Bronchial epithelial cell (primary cell): ENCODE measurements around the gene FLG2. TPM values are rescaled to one million over a fixed set of nuclear protein-coding genes. Genes with fewer than 3 reads are reported as not detected.

Source experiments
- DNase-seq: peaks from one replicate; pipeline ENCODE4 v3.0.0-alpha.2; 2010; ENCODE audit warnings: low read depth
- FAIRE-seq: peaks from 2 replicates; lab custom pipeline; 2011; peaks lifted over from hg19 to GRCh38; lab: Jason Lieb, UNC
- H3K27me3 ChIP-seq: 2 replicates; pipeline ENCODE4 v1.5.1; 2011; ENCODE audit warnings: low read length; ENCODE audit not compliant: control insufficient read depth, insufficient read depth
- H3K36me3 ChIP-seq: 2 replicates; pipeline ENCODE4 v1.5.1; 2011; ENCODE audit warnings: low read length; ENCODE audit not compliant: control insufficient read depth, insufficient read depth
- H3K4me3 ChIP-seq: 2 replicates; pipeline ENCODE4 v1.5.1; 2011; ENCODE audit warnings: mild to moderate bottlenecking, low read depth, low read length, control low read depth
- CTCF ChIP-seq: IDR thresholded peaks from 2 replicates; pipeline ENCODE4 v1.5.1; 2011; ENCODE audit warnings: mild to moderate bottlenecking, moderate library complexity, low read length, control low read depth, inconsistent platforms; ENCODE audit not compliant: insufficient read depth, severe bottlenecking
- total RNA-seq: library from RNA; depleted of rRNA; stranded (reverse); fragments of >200 nt; gene quantifications from 2 replicates; pipeline ENCODE4 v1.2.1, GENCODE V29; 2014

FLG2 gene
- total RNA-seq, 1 donor from 2014 or later: under 0.01 TPM

DNA sequence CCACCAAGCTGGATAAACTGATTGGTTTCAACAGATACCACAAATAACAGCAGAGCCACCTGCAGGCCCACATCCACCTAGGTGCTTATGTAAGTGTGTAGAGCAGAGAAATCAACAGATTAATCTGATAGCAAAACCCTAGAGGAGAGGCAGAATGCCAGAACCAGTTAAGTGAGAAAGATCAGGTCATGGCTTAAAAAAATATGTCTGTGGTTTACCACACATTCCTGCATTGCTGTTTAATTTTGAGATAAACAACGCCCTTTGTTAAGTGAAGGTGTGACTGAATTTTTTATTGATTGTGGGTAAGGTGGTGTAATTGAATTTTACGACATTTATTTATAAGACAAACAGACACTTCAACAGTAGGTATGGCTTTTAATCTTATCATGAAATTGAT lies 33.1 kb upstream of the FLG2 start:
- Histone ChIP-seq H3K4me3 (no peak overlapping the region), H3K36me3 (no peaks in the 10 kb centered on the region), H3K27me3 (peaks cover 26% of the 10 kb centered on the region)
- no peak for TF ChIP-seq CTCF
- FAIRE-seq (peak; percentile 70), DNase-seq (peak; percentile 92)

- H3K36me3 ChIP-seq: no peaks in the 10 kb centered on the region
- no peak for DNase-seq
- FAIRE-seq: no peak
- no peak overlapping the region for H3K4me3 ChIP-seq
- peaks cover 15% of the 10 kb centered on the region for H3K27me3 ChIP-seq
- no peak for TF ChIP-seq CTCF
These were observed 29.1 kb upstream of the FLG2 start for GRCh38 chr1:152388889-152389288.

GRCh38 chr1:152386940-152387339 lies 27.1 kb upstream of the FLG2 start:
- Histone ChIP-seq H3K4me3 (no peak overlapping the region), H3K36me3 (no peaks in the 10 kb centered on the region), H3K27me3 (peaks cover 13% of the 10 kb centered on the region)
- no peak for TF ChIP-seq CTCF
- DNase-seq (peak; percentile 59), FAIRE-seq (no peak)

- no peak for TF ChIP-seq CTCF
- FAIRE-seq (no peak), DNase-seq (no peak)
- H3K4me3 ChIP-seq: no peak overlapping the region
- no peaks in the 10 kb centered on the region for H3K36me3 ChIP-seq
- H3K27me3 ChIP-seq: peaks cover 9% of the 10 kb centered on the region
These were observed 21.1 kb upstream of the FLG2 start for GRCh38 chr1:152380932-152381331.

DNA sequence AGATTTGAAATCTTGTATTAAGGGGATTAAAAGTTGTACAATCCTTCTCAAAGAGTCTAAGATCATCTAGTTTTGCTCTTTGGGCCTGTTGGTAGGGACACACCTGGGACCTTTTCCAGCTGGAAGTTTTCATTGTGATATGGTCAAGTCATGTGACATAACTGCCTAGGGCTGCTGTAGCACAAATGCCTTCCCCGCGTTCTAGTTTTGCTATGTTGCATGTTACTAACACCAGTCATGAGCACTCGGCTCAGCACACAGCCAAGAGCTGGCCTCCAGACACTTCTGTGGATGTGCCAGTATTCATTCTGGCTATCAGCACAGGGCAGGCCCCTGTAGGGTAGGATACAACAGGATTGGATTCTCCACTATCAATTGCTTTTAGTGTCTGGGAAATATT lies 14.6 kb upstream of the FLG2 start:
- Histone ChIP-seq H3K4me3 (no peak overlapping the region), H3K27me3 (peaks cover 2% of the 10 kb centered on the region), H3K36me3 (no peaks in the 10 kb centered on the region)
- TF ChIP-seq CTCF: no peak
- no peak for DNase-seq
- no peak for FAIRE-seq

DNA sequence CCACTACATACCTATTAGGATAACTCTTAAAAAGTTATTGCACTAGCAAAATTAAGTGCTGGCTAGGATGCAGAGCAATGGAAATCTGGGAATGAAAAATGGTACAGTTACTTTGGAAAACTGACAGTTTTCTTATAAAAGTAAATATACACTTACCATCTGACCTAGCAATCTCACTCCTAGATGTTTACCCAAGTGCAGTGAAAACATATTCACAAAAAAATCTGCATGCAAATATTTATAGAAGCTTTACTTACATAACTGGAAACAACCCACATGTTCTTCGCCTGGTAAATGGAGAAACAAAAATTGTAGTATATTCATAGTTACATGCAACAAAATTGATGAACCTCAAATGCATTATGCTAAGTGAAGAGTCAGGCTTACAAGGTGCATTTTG lies 12.9 kb upstream of the FLG2 start:
- H3K4me3 ChIP-seq: no peak overlapping the region
- TF ChIP-seq CTCF: no peak
- peaks cover 2% of the 10 kb centered on the region for H3K27me3 ChIP-seq
- no peaks in the 10 kb centered on the region for H3K36me3 ChIP-seq
- DNase-seq (no peak), FAIRE-seq (no peak)
